Smooth muscle cell of the coronary artery (primary cell): ENCODE results near the gene TATDN3. TPM values are rescaled to one million over a fixed set of nuclear protein-coding genes. Genes with fewer than 3 reads are reported as not detected.

Experiments used
- total RNA-seq: library from RNA; depleted of rRNA; stranded (reverse); fragments of >200 nt; gene quantifications from 2 replicates; pipeline ENCODE4 v1.2.3, GENCODE V29; 2014; ENCODE audit warnings: low replicate concordance

Gene TATDN3
- total RNA-seq = 10.7 and 11.8 TPM in 2 replicates

GRCh38 chr1:212791676-212792395, at the start of gene TATDN3, which contains the start of gene NSL1:
Gene TATDN3, plus strand, starts transcription at chr1:212791894. Its CDS starts 28 bp downstream, at chr1:212791922.
Gene NSL1, minus strand, starts transcription at chr1:212791777. Its CDS starts 14 bp downstream, at chr1:212791763.

GRCh38 chr1:212847549-212847948, 55.9 kb downstream of the TATDN3 start, which contains the start of gene SPATA45:
Gene SPATA45, minus strand, starts transcription at chr1:212847649. Its CDS starts 11,500 bp downstream, at chr1:212836149.

GRCh38 chr1:212857992-212858460, 66.3 kb downstream of the TATDN3 start, which contains the start of gene FLVCR1:
Gene FLVCR1, plus strand, starts transcription at chr1:212858275. Its CDS starts 178 bp downstream, at chr1:212858453.

Other genes starting within 250 kb of the TATDN3 start
- gene ATF3, start 183.1 kb upstream of the TATDN3 start, total RNA-seq = 2.3 and 3.2 TPM in 2 replicates
- 0.60 and 1.2 TPM in 2 replicates for gene BATF3, start 92.1 kb upstream of the TATDN3 start, total RNA-seq
- 10.5 and 19.5 TPM in 2 replicates for gene NSL1, start 117 bp upstream of the TATDN3 start, total RNA-seq
- gene SPATA45, start 55.8 kb downstream of the TATDN3 start, total RNA-seq = not detected in 2 replicates
- gene FLVCR1, start 66.4 kb downstream of the TATDN3 start, total RNA-seq = 5.6 TPM in 2 replicates
- gene VASH2, start 158.6 kb downstream of the TATDN3 start, total RNA-seq = 0.30 and 0.94 TPM in 2 replicates
- gene ANGEL2, start 224.0 kb downstream of the TATDN3 start, total RNA-seq = 28.7 and 32.2 TPM in 2 replicates